GM18858 (cell line): ENCODE results near the gene AUTS2.

ENCODE experiments used
- ATAC-seq: cut with Tn5 transposase; IDR thresholded peaks from one replicate; pipeline ENCODE4 v1.9.1; 2021; ENCODE audit not compliant: unreplicated experiment

AUTS2 gene

DNA sequence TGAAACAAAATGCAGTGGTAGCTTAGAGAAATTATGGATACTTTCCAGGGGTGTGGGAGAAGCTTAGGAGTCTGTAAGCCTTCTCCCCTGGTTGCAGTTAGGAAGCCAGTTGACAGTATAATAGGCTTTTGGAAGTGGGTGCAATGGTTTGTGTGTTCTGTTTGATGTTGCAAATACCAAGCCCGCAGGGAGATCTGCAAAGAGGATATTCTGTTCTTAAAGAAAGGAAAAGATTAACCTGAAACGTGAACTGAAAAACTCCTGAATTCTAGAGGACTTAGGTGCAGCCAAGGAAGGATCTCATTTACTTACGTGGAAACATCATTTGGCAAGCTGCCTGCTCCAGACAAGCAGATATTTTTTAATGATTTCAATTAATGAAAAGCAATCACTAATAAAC is 496.6 kb downstream of the AUTS2 start:
- no peak for ATAC-seq

DNA sequence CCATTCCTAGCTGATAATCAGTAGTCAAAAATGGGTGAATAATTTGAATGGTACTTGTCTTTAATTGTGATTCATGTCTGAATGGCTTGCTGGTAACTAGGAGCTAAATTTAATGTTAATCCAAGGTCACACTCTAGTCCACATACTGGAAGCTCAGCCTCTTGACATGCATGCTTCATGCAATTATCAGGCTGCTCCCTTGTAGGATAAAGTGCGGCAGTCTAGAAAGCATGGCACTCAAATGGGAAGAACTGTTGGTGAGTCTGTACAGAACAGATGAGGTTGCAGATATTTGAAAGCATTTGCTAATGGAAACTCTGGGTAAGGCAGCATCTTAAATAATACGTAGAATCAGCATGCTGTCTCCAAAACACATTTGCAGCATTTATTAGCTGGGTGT is 499.4 kb downstream of the AUTS2 start:
- ATAC-seq, result no peak

DNA sequence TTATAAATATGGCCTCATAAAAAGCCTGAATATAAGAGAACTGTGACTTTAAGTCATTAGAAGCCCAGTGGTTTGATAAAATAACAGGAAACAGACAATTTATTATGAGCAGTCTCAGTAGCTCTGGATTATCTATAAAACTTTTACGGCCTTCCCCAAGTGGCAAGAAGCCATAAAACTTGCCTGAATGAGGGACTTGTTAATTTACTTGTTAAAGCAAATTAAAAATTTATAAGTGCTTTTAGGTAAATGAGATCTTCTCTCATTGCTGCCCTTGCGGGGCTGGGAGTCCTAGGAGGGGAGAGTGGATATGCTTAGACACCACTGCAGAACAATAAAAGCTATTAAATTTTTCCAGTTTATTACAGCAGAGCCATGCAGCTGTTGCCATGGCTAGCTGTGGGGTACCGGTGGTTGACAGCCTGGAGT is 499.9 kb downstream of the AUTS2 start:
- no peak for ATAC-seq

DNA sequence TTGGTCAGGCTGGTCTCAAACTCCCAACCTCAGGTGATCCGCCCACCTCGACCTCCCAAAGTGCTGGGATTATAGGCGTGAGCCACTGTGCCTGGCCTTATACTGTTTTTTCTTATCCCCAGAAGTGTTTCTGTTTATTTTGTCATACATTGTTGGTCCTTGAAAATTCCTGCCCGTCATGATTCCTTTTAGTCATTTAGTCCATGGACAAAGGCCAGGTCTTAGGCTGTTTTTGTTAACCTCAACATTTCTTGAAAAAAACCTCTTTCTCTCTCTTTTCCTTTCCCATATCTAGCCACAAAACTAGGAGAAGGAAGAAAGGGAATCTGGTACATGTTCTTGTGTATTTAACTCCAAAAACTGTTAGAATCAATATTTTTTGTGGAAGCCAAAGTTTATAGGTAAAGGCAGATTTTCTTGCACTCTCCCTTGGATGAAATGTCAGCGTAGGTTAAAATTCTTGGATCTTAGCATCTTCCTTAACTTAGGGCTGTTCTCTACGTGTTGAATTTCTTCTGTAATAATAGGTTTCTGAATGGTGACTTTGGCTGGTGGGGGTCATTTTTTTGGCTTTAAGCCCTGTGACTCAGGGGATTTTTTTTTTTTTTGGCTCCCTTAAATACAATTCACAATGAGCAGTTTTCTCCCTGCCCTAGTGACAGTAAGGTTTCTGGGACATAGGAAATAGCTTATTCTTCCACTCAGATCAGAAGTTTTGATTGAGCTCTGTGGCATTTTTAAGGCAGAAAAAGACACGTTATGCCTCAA is 500.8 kb downstream of the AUTS2 start:
- no peak for ATAC-seq

DNA sequence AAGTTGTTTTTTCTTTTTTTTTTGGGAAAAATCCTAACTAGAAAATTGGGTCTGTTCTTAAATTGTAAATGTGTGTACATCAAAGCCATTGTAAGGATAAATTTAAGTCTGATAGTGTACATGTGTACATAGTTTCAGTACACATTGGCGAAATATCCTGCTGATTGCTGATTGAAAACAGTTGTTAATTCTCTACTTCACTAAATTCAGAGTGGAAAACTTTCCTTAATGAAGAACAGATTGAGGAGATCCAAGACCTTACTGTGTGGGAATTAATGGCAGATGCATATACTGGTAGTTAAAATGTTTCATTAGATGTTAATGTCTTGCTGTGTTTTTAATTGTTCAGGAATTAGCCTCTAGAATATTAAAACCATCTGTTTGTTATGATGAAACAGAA is 506.0 kb downstream of the AUTS2 start:
- no peak for ATAC-seq

DNA sequence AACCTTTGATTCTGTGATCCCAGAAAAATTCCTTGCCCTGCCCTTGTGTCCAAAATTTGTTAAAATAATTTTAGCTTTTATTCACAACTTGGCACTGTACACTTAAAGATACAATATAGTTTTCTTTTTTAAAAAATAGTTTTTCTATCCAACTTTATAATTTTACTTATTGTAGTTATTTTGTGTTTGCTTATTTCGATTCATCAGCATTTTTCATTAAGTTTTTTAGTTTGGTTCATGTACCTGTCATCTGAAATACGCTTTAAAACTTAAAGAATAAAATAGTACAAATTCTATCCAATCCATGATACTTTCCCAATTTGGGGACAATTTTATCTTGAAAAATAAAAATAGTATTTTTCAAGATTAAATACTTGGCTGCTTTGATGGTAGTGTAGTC is 514.8 kb downstream of the AUTS2 start:
- no peak for ATAC-seq

DNA sequence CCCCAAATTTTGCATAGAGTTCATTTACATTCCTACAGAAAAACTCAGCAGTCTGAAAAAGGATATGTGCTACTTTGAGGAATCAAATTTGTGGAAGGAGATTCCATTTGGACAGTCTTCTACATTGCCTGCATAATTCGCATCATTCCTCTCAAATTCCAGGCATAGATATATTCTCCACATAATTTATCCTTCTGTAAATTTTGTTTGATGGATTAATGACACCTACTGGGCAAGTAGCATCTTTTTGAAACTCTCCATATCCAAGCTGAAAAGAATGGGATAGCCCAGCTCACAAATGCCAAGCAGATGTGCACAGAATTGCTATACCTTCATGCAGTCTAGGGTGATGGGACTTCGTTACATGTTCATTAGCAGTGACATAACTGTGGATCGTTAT is 515.3 kb downstream of the AUTS2 start:
- no peak for ATAC-seq

DNA sequence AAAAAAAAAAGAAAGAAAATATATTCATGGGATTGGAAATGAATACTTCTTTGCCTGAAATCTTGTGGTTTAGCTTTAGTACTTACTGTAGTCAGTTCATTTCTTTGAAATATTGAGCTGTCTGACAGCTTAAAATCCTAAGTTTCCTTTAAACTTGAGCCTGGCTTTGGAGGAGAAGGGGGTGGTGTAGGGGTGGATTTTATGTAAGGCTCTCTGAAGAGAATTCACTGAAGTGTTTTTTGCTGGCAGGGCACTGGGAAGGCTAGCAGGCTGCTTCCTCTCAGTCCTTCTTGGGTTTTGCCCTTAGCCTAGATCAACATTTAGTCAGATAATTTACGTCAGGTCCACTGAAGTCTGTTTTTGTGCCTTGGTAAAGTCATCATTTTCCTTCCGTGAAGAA is 516.5 kb downstream of the AUTS2 start:
- ATAC-seq, result no peak

DNA sequence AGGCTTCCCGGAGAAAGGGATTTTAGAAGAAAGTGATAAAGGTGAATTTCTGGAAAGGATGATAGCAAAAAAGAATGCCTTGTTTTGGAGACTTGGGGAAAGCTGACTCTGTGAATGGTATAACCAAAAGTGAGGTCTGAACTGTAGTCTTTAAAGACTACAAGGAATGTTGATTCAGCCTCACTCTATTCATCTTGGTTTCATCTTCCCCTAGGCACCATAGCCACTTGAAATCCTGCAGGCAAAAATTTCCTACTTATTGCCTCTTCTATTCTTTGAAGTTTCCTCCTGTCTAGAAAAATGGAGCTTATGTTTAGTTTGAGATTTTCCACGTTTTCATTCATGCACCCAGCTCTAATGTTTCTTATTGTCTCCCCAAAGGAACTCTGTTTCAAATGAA is 518.0 kb downstream of the AUTS2 start:
- ATAC-seq, result no peak

DNA sequence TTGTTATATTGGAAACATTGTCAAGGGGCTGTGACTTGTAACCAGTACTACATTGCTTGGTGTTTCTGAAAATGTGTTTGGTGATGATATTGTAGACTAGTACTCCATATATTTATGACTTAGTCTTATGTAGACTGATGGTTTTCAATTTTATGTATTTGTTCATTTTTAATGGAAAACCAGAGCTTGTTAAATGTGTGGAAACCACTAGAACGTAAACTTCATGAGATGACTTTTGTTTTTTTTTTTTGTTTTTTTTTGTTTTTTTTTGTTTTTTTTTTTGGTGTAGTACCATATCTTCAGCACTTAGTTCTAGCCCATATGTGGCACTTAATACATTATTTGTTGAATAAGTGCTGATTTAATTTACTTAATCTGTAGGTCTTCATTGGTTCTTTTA is 518.6 kb downstream of the AUTS2 start:
- ATAC-seq, result no peak

DNA sequence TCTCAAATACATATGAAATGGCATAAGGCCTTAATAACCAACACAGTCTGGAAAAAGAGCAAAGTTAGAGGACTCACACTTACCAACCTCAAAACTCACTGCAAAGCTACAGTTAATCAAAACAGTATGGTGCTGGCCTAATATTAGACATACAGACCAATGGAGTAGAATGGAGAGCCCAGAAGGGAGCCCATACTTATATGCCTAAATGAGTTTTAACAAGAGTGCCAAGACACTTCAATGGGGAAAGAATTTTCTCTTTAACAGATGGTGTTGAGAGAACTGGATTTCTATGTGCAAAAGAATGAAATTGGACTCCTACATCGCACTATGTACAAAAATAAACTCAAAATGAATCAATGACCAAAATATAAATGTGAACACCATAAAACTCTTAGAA is 522.6 kb downstream of the AUTS2 start:
- no peak for ATAC-seq

DNA sequence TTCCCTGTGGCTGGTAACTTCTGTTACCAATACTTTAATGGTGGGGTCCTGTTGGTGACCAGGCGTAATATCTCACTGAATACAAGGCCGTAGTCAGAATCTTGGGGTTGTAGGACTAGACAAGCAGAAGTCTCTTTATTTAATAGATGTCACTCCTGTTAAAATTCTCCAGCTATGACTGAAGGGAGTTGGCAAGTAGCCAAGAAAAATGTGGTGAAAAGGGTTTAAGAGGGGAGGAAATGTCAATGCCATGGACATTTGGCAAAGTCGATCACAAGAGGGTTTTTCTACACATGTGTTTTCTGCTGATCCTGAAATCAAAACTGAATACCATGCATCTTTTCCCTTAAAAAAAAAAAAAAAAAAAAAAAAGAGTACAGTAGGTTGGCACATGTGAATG is 533.5 kb downstream of the AUTS2 start:
- no peak for ATAC-seq

DNA sequence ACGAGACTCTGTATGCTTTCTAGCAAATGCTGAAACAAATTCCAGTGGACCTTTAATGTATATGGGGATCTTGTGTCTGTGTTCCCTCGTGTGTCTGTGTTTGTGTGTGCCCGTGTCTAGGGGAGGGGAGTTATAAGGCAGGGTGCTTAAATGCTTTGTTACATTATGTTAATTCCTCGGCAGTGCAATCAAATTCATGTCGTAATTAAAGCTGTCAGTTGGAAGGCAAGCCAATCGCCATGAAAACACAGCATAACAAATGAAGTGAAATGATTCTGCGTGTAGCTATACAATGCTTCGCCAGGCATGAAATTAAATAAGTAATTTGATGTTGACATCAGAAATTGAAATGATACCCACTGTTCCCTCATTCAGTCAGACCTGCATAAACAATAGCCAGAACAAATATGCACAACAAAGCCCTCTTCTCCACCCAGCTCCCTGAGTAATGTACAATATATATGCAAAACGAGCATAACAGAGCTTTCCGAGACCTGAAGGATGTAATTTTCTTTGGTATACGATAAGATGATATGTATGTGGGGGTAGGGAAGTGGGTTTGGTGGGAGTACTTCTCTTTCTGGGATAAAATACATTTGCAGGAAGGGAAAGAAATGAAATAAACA is 534.1 kb downstream of the AUTS2 start:
- ATAC-seq, result no peak

DNA sequence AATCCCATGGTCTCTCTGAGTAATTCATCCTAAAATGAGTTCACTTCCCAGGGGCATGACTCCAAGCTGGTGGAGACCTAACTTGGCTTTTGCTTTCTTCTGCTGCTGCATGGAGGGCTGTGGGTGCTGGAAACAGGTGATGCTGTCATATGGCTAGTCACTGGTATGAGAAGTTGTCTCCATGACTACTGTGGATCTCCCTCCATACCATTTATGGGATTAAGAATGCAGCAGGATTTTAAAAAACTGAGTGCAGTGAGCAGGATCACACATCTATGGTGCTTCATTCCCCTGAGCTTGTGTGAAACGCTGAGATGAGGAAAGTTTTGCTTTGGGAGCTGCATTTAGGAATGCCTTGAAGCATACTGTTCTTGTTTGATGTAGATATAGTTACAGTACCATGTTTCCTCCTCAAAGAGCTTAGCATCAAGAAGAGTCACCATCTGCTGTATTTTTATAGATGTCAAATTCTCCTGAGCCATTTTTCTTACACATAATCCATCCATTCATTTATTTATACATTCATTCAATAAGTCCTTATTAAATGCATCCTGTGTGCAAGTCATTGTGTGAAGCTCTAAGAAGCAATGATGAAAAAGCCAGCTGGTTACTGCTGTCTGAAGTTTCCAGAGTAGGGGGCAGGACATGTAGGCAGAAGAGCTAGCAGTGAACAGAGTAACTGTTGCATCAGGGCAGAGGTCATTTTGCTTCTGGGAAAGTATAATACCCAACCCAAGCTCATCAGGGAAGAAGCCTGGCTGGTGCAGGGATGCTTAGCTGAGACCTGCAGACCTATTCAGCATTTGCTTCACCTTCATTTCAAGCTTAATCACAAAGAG is 534.8 kb downstream of the AUTS2 start:
- no peak for ATAC-seq

DNA sequence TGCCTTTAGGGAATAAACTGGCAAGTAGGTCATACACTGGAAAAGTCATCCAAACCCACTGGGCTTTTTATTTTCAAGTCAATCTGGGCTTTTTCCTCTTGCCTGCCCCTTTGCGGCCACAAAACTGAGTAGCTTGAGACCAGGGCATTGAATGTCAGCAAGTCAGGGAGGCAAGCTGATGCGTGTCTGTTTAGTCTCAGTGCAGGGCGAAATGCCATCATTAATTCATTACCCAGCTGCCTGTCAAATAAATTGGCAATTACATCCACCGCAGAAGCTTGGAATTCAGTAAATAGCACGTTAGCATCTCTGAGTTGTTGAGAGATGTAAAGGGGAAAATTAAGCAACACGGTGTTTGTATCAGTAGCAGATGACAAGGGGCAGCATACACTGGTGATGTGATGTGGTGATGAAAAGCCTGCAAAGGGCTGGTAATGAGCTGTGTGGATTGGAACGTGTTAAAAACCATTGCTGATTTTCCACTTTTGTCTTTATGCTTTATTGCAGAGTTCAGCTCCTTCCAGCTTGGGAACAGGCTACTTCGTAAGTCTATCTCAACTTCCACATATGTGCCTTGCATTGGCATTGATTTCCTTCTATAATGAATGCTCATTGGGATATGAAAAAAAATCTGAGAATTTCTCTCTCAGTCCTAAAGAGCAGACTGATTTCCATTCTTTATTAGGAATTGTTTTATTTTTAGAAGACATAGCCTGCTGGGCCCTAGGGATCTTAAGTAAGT is 535.9 kb downstream of the AUTS2 start:
- ATAC-seq, result no peak

DNA sequence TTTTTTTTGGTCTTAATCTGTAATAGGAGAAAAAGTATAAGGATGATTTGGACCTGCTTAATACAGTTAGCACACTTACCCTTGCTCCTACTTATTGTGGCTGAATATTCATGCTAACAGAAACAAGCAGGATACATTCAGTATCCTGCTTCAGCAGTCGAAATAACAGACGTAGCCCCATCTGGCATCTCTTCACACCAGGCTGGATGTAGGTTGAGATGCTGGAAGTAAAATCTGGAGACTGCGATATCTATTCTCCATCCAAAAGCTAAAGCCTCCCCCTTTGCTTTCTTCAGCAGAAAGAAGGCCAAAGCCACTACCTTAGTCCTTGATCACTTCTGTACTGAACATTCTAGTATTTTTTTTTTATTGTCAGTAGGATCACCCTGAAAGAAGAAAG is 537.4 kb downstream of the AUTS2 start:
- ATAC-seq, result no peak

DNA sequence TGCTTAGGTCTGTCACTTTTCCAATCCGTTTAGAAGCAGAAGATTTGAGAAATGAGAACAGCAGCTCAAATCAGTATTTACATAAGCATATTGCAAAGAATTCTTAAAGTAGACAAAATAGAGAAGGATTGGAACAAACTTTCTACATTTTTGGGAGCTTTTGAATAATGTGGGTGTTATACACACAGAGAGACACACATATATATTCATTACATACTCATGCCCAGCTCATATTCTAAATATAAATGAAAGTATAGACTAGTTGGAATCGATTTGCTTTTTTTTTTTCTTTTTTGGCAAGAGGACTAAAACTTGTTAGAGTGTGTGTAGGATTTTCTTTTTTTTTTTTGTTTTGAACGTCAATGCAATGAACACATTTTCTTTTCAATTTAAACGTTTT is 538.9 kb downstream of the AUTS2 start:
- no peak for ATAC-seq

DNA sequence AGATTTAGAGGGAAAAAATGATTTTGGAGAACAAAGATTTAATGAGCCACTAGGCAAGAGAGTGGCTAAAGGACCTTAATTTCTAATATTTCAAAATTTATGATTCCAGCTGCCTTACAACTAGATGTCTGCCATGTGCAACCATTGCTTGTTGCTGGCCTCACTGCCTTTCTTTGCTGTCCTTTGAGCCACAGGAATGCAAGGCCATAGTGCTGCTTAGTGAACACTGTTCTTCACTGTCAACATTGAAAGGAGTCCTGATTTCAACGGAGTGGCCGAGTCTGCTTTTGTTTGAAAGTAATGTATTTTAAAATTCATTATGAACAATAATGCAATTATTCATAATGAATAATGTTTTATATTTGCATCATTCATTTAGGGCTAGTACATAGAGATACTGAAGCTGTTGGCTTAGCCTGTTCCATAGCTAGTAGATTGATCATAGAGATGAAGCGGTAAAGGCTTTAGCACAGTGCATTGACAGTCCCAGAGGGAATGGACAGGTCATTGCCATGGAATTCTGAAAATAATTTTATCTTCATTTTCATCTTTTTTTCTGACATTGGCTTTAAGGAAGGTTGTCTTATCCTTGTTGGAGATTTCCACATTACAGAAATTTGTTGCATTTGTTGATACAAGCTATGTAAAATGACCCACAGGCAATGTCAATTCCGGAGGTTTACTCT is 544.1 kb downstream of the AUTS2 start:
- no peak for ATAC-seq

DNA sequence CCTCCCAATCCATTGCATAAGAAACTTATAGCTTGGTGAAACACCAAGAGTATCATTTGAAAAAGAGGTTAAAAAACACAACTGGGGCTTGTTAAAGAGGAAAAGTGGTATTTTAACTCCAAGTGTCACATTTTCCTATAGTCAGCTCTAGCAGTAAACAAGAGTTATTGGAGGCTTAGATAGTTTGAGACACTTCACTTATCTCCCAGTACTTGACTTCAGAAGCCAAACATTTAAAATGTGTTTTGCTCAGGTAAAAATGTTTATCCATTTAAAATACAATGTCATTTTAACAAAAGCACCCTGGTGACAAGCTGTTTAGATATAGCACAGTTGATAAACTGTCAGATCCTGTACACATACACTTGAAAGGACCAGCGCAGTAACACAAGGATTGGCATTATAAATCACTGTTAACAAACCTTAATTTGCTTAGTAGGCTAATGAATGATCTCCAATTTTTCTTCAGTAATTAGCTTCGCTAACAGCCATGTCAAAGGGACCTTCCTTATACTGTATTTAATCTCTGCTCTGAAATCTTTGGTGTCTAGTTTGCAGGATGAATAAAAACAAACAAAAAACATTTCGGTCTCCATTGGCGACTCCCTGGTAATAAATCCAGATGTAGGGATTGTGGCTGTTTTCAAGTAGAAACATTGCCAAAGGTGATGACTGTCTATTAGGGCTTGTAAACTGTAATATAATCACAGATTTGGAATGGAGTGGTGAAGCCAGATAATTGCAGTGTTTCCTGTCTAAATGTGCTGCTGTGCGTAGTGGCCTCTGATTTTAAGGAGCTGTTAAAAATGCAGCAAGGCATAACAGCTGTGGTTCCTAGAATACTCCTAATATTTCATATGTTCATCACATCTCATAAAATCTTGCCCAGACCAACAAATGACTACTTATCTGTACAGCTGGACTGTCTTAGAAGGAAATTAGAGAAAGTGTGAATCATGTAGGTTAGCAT is 545.1 kb downstream of the AUTS2 start:
- ATAC-seq, result no peak

DNA sequence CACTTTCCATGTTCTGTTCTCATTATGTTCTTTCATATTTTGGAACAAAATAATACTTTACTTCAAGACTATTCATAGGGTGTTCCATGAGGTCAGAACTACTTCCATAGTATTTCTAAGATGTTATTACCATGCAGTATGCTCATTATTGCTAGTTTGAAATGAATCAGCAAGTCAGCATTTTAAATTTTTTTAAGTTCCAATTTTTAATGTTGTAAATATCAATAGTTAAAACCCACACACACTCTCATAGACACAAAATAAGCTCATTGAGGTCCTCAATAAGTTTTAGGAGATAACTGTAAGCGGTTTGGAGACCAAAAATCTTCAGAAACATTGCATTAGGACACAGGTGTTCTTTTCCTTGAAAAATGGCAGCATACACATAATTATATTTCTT is 550.7 kb downstream of the AUTS2 start:
- ATAC-seq, result no peak
